Measurements from ENCODE around the gene ENDOU.

The ENDOU gene

DNA sequence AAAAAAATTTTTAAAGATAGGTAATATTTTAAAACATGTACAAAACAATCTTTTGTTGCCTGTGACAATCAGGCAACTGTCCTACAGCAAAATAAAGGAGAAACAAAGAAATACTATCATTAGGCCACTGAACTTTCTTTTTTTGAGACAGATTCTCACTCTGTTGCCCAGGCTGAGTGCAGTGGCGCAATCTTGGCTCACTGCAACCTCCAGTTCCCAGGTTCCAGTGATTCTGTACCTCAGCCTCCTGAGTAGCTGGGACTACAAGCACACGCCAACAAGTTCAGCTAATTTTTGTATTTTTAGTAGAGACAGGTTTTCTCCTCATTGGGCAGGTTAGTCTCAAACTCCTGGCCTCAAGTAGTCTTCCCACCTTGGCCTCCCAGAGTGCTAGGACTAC is 36.1 kb downstream of the ENDOU start:
- no peak for ATAC-seq
- TF ChIP-seq ZC3H10 (CRISPR knock-in tag; IDR thresholded peaks at IDR 0.05) (no peak), SNAI2 (CRISPR knock-in tag; IDR thresholded peaks at IDR 0.05) (no peak), ESRRG (CRISPR knock-in tag; IDR thresholded peaks at IDR 0.05) (no peak)

DNA sequence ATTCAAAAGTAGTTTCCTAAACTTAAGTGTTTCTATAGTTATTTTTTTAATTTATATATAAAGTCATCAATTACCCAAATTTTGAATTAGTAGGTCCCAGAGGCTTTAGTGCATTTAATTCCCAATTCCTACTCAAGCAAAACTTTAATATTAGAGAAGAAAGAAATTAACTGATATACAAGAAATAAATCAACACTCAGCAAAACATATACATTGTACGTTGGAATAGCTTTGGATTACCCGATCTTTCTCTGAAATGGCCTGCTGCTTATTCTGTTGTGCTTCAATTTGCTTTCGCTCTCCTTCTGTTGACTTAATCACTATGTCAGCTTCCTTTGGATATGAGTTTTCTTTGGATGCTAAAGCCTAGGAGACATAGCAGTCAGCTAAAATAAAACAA is 37.7 kb downstream of the ENDOU start:
- TF ChIP-seq ZNF70 (CRISPR knock-in tag; IDR thresholded peaks at IDR 0.05) (no peak), ISL1 (CRISPR knock-in tag; IDR thresholded peaks at IDR 0.05) (no peak), OSR1 (CRISPR knock-in tag; IDR thresholded peaks at IDR 0.05) (no peak), TOX (CRISPR knock-in tag; IDR thresholded peaks at IDR 0.05; ENCODE audit: borderline replicate concordance) (no peak), PPARA (CRISPR knock-in tag; IDR thresholded peaks at IDR 0.05; ENCODE audit: borderline replicate concordance) (no peak), RARB (CRISPR knock-in tag; IDR thresholded peaks at IDR 0.05) (no peak), ZFP3 (CRISPR knock-in tag; IDR thresholded peaks at IDR 0.05) (no peak), ZNF565 (CRISPR knock-in tag; conservative IDR thresholded peaks at IDR 0.05; ENCODE audit: low read depth) (no peak), SNAI2 (CRISPR knock-in tag; IDR thresholded peaks at IDR 0.05) (no peak), CSDC2 (CRISPR knock-in tag; IDR thresholded peaks at IDR 0.05) (no peak), GLIS3 (CRISPR knock-in tag; IDR thresholded peaks at IDR 0.05) (no peak)
- TF ChIP-seq, protein P1, sequence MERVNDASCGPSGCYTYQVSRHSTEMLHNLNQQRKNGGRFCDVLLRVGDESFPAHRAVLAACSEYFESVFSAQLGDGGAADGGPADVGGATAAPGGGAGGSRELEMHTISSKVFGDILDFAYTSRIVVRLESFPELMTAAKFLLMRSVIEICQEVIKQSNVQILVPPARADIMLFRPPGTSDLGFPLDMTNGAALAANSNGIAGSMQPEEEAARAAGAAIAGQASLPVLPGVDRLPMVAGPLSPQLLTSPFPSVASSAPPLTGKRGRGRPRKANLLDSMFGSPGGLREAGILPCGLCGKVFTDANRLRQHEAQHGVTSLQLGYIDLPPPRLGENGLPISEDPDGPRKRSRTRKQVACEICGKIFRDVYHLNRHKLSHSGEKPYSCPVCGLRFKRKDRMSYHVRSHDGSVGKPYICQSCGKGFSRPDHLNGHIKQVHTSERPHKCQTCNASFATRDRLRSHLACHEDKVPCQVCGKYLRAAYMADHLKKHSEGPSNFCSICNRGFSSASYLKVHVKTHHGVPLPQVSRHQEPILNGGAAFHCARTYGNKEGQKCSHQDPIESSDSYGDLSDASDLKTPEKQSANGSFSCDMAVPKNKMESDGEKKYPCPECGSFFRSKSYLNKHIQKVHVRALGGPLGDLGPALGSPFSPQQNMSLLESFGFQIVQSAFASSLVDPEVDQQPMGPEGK (CRISPR knock-in tag; IDR thresholded peaks at IDR 0.05; ENCODE audit: borderline replicate concordance), result no peak
- TF ChIP-seq, protein P2, sequence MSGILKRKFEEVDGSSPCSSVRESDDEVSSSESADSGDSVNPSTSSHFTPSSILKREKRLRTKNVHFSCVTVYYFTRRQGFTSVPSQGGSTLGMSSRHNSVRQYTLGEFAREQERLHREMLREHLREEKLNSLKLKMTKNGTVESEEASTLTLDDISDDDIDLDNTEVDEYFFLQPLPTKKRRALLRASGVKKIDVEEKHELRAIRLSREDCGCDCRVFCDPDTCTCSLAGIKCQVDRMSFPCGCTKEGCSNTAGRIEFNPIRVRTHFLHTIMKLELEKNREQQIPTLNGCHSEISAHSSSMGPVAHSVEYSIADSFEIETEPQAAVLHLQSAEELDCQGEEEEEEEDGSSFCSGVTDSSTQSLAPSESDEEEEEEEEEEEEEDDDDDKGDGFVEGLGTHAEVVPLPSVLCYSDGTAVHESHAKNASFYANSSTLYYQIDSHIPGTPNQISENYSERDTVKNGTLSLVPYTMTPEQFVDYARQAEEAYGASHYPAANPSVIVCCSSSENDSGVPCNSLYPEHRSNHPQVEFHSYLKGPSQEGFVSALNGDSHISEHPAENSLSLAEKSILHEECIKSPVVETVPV (CRISPR knock-in tag; IDR thresholded peaks at IDR 0.05), result no peak
- ATAC-seq, result no peak

DNA sequence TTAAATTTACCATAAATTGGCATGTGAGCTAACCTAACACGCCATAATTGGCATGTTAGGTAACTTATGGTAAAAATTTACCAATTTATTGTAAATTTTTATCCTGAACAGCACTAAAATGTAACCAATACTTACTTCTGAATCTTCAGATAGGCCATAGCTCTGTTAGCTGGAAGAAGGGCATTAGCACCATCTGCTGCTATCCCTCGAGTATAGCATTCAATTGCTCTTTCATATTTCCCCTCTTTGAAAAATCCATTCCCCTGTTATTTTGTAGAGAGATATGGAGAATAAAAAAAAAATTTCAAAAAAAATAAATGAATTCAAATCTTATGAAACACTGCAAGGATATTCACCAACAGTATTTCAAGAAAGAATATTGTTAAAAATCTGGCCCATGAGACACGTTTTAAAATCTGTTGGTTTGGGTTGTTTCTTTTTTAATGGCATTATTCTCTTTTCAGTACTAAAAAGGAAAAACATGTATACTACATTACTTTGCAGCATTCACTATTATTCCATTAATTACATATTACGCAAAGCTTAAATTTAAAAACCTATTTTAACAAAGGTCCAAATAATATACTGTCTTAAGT is 38.5 kb downstream of the ENDOU start:
- ATAC-seq, result peak; percentile 88
- TF ChIP-seq ZFP30 (CRISPR knock-in tag; IDR thresholded peaks at IDR 0.05) (no peak), ZC3H10 (CRISPR knock-in tag; IDR thresholded peaks at IDR 0.05) (no peak), TSHZ2 (CRISPR knock-in tag; IDR thresholded peaks at IDR 0.05) (no peak), CREB5 (CRISPR knock-in tag; IDR thresholded peaks at IDR 0.05; ENCODE audit: low read depth) (no peak), ZNF70 (CRISPR knock-in tag; IDR thresholded peaks at IDR 0.05) (no peak), BACH2 (CRISPR knock-in tag; IDR thresholded peaks at IDR 0.05; ENCODE audit: borderline replicate concordance) (no peak), TOX (CRISPR knock-in tag; IDR thresholded peaks at IDR 0.05; ENCODE audit: borderline replicate concordance) (no peak), RARB (CRISPR knock-in tag; IDR thresholded peaks at IDR 0.05) (no peak)
- TF ChIP-seq, protein P2 (CRISPR knock-in tag; IDR thresholded peaks at IDR 0.05), result no peak

- no peak for ATAC-seq
- no peak for TF ChIP-seq ZFP30 (CRISPR knock-in tag; IDR thresholded peaks at IDR 0.05)
- TF ChIP-seq ZNF70 (CRISPR knock-in tag; IDR thresholded peaks at IDR 0.05), result no peak
- no peak for TF ChIP-seq ZC3H10 (CRISPR knock-in tag; IDR thresholded peaks at IDR 0.05)
- TF ChIP-seq CSDC2 (CRISPR knock-in tag; IDR thresholded peaks at IDR 0.05), result no peak
- TF ChIP-seq, protein P3, sequence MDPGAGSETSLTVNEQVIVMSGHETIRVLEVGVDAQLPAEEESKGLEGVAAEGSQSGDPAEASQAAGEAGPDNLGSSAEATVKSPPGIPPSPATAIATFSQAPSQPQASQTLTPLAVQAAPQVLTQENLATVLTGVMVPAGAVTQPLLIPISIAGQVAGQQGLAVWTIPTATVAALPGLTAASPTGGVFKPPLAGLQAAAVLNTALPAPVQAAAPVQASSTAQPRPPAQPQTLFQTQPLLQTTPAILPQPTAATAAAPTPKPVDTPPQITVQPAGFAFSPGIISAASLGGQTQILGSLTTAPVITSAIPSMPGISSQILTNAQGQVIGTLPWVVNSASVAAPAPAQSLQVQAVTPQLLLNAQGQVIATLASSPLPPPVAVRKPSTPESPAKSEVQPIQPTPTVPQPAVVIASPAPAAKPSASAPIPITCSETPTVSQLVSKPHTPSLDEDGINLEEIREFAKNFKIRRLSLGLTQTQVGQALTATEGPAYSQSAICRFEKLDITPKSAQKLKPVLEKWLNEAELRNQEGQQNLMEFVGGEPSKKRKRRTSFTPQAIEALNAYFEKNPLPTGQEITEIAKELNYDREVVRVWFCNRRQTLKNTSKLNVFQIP (CRISPR knock-in tag; IDR thresholded peaks at IDR 0.05; ENCODE audit: borderline replicate concordance, low read depth), result no peak
- TF ChIP-seq CREB5 (CRISPR knock-in tag; IDR thresholded peaks at IDR 0.05; ENCODE audit: low read depth), result no peak
- TF ChIP-seq SNAI2 (CRISPR knock-in tag; IDR thresholded peaks at IDR 0.05), result no peak
- no peak for TF ChIP-seq OSR1 (CRISPR knock-in tag; IDR thresholded peaks at IDR 0.05)
- no peak for TF ChIP-seq GLIS3 (CRISPR knock-in tag; IDR thresholded peaks at IDR 0.05)
- TF ChIP-seq RARB (CRISPR knock-in tag; IDR thresholded peaks at IDR 0.05), result no peak
- no peak for TF ChIP-seq ZFP3 (CRISPR knock-in tag; IDR thresholded peaks at IDR 0.05)
These were observed 45.5 kb downstream of the ENDOU start for GRCh38 chr12:47679785-47680184.

All from SK-N-SH treated with all-trans-retinoic acid at 6 μM for 48 hours (cell line).